ENCODE data around the gene PDGFRB. TPM values are rescaled to one million over a fixed set of nuclear protein-coding genes. Genes with fewer than 3 reads are reported as not detected.

PDGFRB gene
- total and polyA plus RNA-seq, 2 of the 4 experiments (the other 2 are of a cell fraction) = 108 to 124 TPM

GRCh38 chr5:150064681-150065220 lies 90.9 kb downstream of the PDGFRB start:
- H3K4me3 ChIP-seq (ENCODE audit: insufficient read depth, low read depth, low read length) = no peak overlapping the region
- H4K5ac ChIP-seq (ENCODE audit: low read depth, low read length) = 0 out of 2 replicates have a peak overlapping the region, but pooled peaks have one; percentile 17
- DNase-seq = no peak
- peak overlapping the region; percentile 89 for H2BK20ac ChIP-seq (ENCODE audit: low read depth, low read length)
- no peaks in the 10 kb centered on the region for H4K20me1 ChIP-seq (ENCODE audit: insufficient read depth, low read length)
- peak overlapping the region; percentile 54 to 86; a peak in 3 of 4 replicates for H4K8ac ChIP-seq (ENCODE audit: low read depth in 2 of 2, low read length in 2 of 2)
- peak overlapping the region; percentile 93 for H2AK9ac ChIP-seq (replicated peaks; ENCODE audit: low read depth, low read length, poor library complexity)
- H3K23ac ChIP-seq (ENCODE audit: low read depth, low read length) = peak overlapping the region; percentile 25; the same call in 1 of the 2 replicates
- BruUV-seq (replicated peaks) = no TSS peak
- no peak overlapping the region for H3K56ac ChIP-seq (ENCODE audit: extremely low read depth, insufficient read depth, low read length)
- peak overlapping the region; percentile 85 for H2BK120ac ChIP-seq (ENCODE audit: low read depth, low read length)
- peaks cover 47% of the 10 kb centered on the region for H3K9me1 ChIP-seq (ENCODE audit: insufficient read depth, low read length)
- ATAC-seq (ENCODE audit: low read depth) = no peak; the same call in 1 of the 2 replicates
- POLR2A ChIA-PET (ENCODE audit: unreplicated experiment) = no interaction called here
- peak overlapping the region; percentile 79 for H2AK5ac ChIP-seq (ENCODE audit: low read depth, low read length)
- no peak overlapping the region for H3K9ac ChIP-seq (ENCODE audit: low read depth, low read length)
- H2AFZ ChIP-seq (replicated peaks; ENCODE audit: low read length, poor library complexity) = peak overlapping the region; percentile 82
- peak overlapping the region; percentile 71; the same call in 1 of the 2 replicates for H4K91ac ChIP-seq (ENCODE audit: insufficient read depth, low read depth, low read length)
- no peak overlapping the region for H3K4me2 ChIP-seq (ENCODE audit: low read depth, low read length)
- no peaks in the 10 kb centered on the region for H3K27me3 ChIP-seq (ENCODE audit: control insufficient read depth, insufficient read depth, low read length)
- H3K27ac ChIP-seq (ENCODE audit: insufficient read depth, low read length) = no peak overlapping the region; the same call in 1 of the 2 replicates
- CTCF ChIA-PET = interaction anchor here (0.8 kb wide), 1 partner anchor 88 kb away, joined by 3 read pairs; no protein-coding TSS in a partner anchor
- H2BK5ac ChIP-seq (ENCODE audit: low read depth, low read length, poor library complexity, severe bottlenecking) = no peak overlapping the region
- no peak for TF ChIP-seq RFX5 (IDR thresholded peaks at IDR 0.05; ENCODE audit: low read depth, low read length)
- H3K4ac ChIP-seq (ENCODE audit: low read depth, low read length) = peak overlapping the region; percentile 94
- H3K9me3 ChIP-seq (ENCODE audit: control insufficient read depth, insufficient read depth, low read length) = no peaks in the 10 kb centered on the region
- intact Hi-C loops (cut with micrococcal nuclease) (loop anchor here (5.0 kb wide), 1 partner anchor 48 kb away; no protein-coding TSS in a partner anchor), in situ Hi-C loops (cut with MboI; ENCODE audit: low sequenced_read_pairs) (no loop called here), dilution Hi-C loops (cut with HindIII; ENCODE audit: low sequenced_read_pairs, unreplicated experiment) (no loop called here)
- peak overlapping the region; percentile 51; the same call in 1 of the 3 replicates for H2BK15ac ChIP-seq (ENCODE audit: low read depth, low read length)
- H3K4me1 ChIP-seq (ENCODE audit: control insufficient read depth, insufficient read depth, low read length) = peaks cover 33% of the 10 kb centered on the region
- H3K18ac ChIP-seq (ENCODE audit: low read depth, low read length) = no peak overlapping the region
- no peaks in the 10 kb centered on the region; a peak in 1 of 4 replicates for H3K79me1 ChIP-seq (ENCODE audit: low read depth in 1 of 2, low read length in 2 of 2)
- no CpG with 5 or more reads among the region's 7 CpGs for WGBS, 2 experiments (ENCODE audit: extremely low coverage in 2 of 2, insufficient read length in 1 of 2)
- peak overlapping the region; percentile 91; the same call in 1 of the 2 replicates for H3K14ac ChIP-seq (replicated peaks; ENCODE audit: low read depth, low read length)
- H3K36me3 ChIP-seq (ENCODE audit: control insufficient read depth, insufficient read depth, low read length) = no peaks in the 10 kb centered on the region

Small RNA genes lying within 50 kb of the gene (microRNA-seq; reads per million reads assigned to microRNA genes)
- not detected for gene RF00019 (ENCODE audit: insufficient read depth, insufficient read length)

Small RNA genes lying within 50 kb of the gene (small RNA-seq; reads per million reads assigned to genes)
- 0 reads per million in 5 experiments for gene RF00019

Other genes with a start within 250 kb of the PDGFRB start
- gene PDE6A, start 211.1 kb downstream of the PDGFRB start, total RNA-seq (2012; rRNA removed) = not detected in 2 replicates
- not detected in 2 replicates for gene PDE6A, start 211.1 kb downstream of the PDGFRB start, polyA plus RNA-seq (2012; rRNA removed)
- 9.9 and 12.8 TPM in 2 replicates for gene SLC26A2, start 195.1 kb downstream of the PDGFRB start, total RNA-seq (2012; rRNA removed)
- 1.5 and 2.2 TPM in 2 replicates for gene SLC26A2, start 195.1 kb downstream of the PDGFRB start, polyA plus RNA-seq (2012; rRNA removed)
- 6.1 and 6.6 TPM in 2 replicates for gene TIGD6, start 155.2 kb downstream of the PDGFRB start, total RNA-seq (2012; rRNA removed)
- 4.4 and 5.8 TPM in 2 replicates for gene TIGD6, start 155.2 kb downstream of the PDGFRB start, polyA plus RNA-seq (2012; rRNA removed)
- 27.6 and 29.2 TPM in 2 replicates for gene HMGXB3, start 155.1 kb downstream of the PDGFRB start, total RNA-seq (2012; rRNA removed)
- 27.6 and 30.6 TPM in 2 replicates for gene HMGXB3, start 155.1 kb downstream of the PDGFRB start, polyA plus RNA-seq (2012; rRNA removed)
- gene CSF1R, start 69.3 kb downstream of the PDGFRB start, total RNA-seq (2012; rRNA removed) = under 0.01 and 0.36 TPM in 2 replicates
- 0.07 and 0.14 TPM in 2 replicates for gene CSF1R, start 69.3 kb downstream of the PDGFRB start, polyA plus RNA-seq (2012; rRNA removed)
- 0.18 TPM in 1 of 2 replicates, not detected in the other for gene CDX1, start 10.9 kb upstream of the PDGFRB start, total RNA-seq (2012; rRNA removed)
- gene CDX1, start 10.9 kb upstream of the PDGFRB start, polyA plus RNA-seq (2012; rRNA removed) = 0.22 and 0.24 TPM in 2 replicates
- under 0.01 TPM in 1 of 2 replicates, not detected in the other for gene SLC6A7, start 34.2 kb upstream of the PDGFRB start, total RNA-seq (2012; rRNA removed)
- gene SLC6A7, start 34.2 kb upstream of the PDGFRB start, polyA plus RNA-seq (2012; rRNA removed) = not detected in 2 replicates
- under 0.01 and 0.18 TPM in 2 replicates for gene CAMK2A, start 133.9 kb upstream of the PDGFRB start, total RNA-seq (2012; rRNA removed)
- 0.17 and 0.19 TPM in 2 replicates for gene CAMK2A, start 133.9 kb upstream of the PDGFRB start, polyA plus RNA-seq (2012; rRNA removed)
- 15.0 and 15.2 TPM in 2 replicates for gene ARSI, start 147.1 kb upstream of the PDGFRB start, total RNA-seq (2012; rRNA removed)
- gene ARSI, start 147.1 kb upstream of the PDGFRB start, polyA plus RNA-seq (2012; rRNA removed) = 14.8 and 15.5 TPM in 2 replicates
- gene TCOF1, start 201.9 kb upstream of the PDGFRB start, total RNA-seq (2012; rRNA removed) = 18.3 and 19.7 TPM in 2 replicates
- 18.2 and 18.8 TPM in 2 replicates for gene TCOF1, start 201.9 kb upstream of the PDGFRB start, polyA plus RNA-seq (2012; rRNA removed)